HG03571 (cell line): ENCODE results near the gene PRDX3.
"Not testable (repeated sequence)": the region's sequence is repeated elsewhere in the genome, so short reads cannot be mapped to it uniquely, and the experiment has no call there.

Experiments used
- ATAC-seq: cut with Tn5 transposase; IDR thresholded peaks from one replicate; pipeline ENCODE4 v1.9.1; 2021; ENCODE audit not compliant: unreplicated experiment

The PRDX3 gene

GRCh38 chr10:119206603-119207365 is 28.2 kb upstream of the PRDX3 start:
- ATAC-seq, result peak; percentile 48

DNA sequence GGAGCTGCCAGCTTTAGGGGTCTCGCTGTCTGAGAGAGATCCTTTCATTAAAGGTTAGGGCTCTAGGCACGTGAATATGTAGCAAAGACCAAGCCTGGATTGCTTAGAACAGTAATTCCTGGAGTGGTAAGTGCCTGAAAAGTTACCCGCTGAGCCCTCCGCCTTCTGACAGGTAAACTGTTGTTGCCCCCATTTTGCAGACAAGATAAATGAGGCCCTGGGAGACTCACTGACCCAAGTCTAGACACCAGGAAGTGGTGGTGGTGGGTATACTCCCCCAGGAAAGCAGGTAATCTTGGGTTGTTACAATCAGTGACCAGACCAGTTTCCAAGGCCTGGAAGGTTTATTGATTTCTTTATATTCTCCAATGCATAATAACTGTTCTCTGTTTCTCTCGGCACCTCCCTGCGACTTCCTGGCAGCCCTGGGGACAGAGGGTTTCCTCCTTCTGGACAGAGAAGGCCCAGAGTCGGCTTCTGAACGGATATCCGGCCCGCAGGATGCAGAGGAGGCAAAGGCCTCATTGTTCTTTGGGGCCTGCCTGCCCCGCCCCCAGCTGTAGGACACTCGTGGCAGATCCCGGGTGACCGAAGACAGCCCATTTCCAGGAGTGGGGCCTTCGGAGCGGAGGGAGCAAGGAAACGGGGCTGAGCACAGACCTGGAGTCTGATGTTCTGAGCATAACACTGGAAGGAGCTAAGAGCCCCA is 27.4 kb upstream of the PRDX3 start:
- ATAC-seq, result peak; percentile 23

DNA sequence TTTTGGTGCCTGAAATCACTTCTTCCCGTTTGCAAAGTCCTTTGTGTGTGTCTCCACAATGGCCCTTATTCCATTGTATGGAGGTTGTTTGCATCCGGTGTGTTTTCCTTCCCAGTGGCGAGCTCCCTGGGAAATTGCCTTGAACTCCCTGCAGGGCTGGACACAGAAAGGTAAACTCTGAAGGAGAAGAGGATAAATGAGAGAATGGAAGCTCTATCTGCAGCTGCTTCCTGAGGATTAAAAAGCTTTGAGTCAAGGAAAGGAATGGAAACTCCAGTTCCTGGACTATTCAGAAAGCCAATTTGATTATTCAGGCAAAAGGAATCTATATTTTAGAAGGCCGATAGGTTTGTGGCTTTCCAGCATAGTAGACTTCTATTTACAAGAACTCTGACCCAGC is 24.4 kb upstream of the PRDX3 start:
- ATAC-seq, result no peak

DNA sequence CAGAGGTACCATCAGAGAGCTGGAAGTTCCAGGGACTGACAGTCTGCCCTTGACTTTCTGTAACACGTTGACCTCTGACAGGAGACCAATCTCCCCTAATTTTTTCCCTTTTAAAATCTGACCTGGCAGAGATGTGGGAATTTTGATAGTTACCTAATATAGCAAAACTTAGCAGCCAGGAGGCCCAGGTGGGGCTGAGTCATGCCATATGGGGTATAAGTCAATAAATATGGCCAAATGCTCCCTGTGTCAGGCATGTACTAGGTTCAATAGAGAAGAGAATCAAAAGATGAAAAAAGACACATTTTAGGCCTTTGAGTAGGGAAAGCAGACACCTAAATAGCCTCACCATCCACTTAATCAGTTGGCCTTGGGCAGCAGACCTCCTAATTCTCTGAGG is 22.6 kb upstream of the PRDX3 start:
- no peak for ATAC-seq

GRCh38 chr10:119199231-119199992 is 20.8 kb upstream of the PRDX3 start:
- ATAC-seq, result no peak

DNA sequence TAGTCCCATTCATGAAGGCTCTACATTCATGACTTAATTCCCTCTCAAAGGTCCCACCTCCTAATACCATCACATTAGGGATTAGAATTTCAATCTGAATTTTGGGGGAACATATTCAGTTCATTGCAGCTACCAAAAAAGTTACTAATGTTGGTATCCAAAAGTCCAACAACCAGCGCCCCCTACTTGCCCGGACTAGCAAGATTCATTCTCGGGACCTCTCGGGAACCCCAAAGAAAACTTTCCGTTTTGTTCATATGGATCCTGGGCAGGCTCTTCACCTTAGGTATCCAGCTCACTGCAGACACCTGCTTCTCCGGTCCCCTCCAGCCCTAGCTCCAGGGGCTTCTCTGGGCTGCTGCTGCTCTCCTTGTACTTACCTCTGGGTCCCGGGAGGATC is 19.8 kb upstream of the PRDX3 start:
- ATAC-seq, result no peak

DNA sequence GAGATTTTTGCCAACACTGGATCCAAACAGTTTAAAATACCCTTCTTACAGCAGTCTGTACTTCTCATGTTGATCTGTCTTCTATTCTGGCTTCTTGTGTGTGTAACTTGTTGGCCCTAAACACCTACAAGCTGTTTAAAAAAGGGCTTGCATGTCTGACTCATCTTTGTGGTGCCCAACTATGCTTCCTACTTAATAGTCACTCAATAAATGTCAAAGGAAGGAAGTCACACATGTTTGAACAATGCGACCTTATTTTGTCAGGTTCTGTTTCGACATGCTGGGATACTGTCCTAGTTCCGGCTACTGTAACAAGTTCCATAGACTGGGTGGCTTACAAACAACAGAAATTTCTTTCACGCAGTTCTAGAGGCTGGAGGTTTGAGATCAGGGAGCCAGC is 19.3 kb upstream of the PRDX3 start:
- no peak for ATAC-seq

DNA sequence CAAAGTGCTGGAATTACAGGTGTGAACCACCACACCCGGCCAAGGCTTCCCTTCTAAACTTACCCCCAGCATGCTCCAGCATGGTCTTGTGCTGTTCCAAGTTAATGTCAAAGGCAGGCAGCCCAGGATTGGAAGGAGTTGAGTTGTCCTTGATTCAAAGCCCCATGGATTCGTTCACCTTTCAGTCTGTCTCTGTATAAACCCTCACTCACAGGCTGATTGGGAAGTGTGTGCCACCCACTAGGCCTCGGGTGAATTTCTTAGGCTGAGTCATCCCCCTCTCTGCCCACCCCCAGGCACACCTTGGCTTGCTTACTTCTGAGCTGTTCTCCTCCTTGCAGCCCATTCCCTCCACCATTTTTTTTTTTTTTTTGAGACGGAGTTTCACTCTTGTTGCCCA is 13.3 kb upstream of the PRDX3 start:
- no peak for ATAC-seq

DNA sequence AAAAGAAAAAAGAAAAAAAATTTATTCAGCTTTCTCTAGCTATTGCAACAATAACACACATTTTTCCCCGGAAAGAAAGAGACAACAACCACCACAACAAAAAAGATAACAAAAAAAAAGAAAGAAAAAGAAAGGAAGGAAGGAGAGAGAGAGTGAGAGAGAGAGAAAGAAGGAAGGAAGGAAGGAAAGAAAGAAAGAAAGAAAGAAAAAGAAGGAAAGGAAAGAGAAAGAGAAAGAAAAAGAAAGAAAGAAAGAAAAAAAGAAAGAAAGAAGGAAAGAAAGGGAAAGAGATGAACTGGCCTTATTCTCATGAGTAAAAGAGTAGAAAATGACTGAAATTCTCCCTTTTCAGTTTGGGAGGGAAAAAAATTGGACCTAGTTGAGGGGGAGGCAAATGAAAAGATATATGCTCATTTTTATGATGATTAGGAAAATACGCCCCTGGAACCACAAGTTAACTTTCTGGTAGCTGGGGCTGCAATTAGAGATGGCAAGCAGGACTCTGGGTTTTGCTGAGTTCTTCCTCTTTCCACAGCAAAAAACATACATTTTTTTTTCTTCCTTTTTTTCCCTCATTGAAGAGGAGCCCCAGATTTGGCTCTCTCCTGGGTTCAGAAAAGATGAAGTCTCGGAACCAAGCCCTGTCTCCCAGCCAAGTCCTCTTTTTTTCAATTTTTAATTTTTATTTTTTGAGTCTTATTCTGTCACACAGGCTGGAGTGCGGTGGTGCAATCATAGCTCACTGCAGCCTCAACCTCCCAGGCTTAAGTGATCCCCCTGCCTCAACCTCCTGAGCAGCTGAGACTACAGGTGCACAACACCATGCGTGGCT is 12.6 kb upstream of the PRDX3 start:
- ATAC-seq, result no peak

GRCh38 chr10:119190353-119190752 is 11.7 kb upstream of the PRDX3 start:
- ATAC-seq, result no peak

DNA sequence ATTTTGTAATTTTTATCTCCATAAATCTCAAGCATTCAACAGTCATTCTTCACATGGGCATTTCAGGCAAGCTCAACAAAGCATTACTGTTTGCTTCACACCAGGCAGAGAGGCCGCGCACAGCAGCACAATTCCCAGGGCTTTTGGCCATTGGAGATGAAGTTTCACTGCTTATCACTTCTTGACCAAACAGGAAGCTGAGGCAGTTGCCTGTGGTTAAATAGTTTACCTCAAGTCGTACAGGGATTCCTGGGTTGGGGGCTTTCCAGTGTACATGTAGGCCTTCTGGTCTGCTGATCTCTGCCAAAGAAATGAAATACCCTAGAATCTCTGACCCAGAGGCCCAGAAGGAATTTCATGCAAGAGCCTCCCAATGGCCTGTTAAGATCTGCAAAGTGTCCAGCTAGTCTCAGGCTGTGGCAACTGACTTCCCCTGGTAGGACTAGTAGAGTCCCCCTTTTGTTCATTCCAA is 11.2 kb upstream of the PRDX3 start:
- no peak for ATAC-seq

- no peak for ATAC-seq
Measured at GRCh38 chr10:119183664-119184412, 5.2 kb upstream of the PRDX3 start.

DNA sequence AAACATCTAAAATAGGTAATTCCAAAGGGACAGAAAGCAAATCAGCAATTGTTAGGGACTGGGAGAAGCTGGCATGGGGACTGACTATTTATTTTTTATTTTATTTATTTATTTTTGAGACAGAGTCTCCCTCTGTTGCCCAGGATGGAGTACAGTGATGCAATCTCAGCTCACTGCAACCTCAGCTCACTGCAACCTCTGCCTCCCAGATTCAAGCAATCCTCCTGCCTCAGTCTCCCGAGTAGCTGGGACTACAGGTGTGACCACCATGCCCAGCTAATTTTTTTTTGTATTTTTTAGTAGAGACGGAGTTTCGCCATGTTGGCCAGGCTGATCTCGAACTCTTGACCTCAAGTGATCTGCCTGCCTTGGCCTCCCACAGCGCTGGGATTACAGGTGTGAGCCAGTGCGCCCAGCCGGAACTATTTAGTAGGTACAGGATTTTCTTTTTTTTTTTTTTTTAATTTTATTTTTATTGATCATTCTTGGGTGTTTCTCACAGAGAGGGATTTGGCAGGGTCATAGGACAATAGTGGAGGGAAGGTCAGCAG is 2.3 kb upstream of the PRDX3 start:
- not testable (repeated sequence) for ATAC-seq

- peak; percentile 17 for ATAC-seq
Measured at GRCh38 chr10:119177708-119178371, 772 bp downstream of the PRDX3 start.

GRCh38 chr10:119176166-119176565 is 2.4 kb downstream of the PRDX3 start:
- ATAC-seq, result no peak

DNA sequence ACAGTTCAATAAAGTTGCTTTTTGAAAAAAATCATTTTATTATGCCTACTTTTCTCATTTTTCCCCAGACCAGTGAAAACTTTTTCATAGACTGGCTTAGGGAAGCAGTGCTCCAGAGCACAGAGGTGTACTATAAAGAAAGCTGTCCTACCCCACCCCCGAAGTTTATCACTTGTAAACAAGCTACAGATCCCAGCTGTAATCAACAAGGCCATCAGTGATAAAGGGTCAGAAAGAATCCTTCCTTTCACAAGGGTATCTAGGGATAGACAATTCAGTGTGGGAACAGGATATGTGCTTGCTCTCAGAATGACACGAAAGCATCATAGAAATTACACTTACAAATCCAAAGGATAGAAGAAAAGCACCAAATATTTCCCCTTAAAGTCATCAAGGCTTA is 4.5 kb downstream of the PRDX3 start:
- ATAC-seq, result no peak

DNA sequence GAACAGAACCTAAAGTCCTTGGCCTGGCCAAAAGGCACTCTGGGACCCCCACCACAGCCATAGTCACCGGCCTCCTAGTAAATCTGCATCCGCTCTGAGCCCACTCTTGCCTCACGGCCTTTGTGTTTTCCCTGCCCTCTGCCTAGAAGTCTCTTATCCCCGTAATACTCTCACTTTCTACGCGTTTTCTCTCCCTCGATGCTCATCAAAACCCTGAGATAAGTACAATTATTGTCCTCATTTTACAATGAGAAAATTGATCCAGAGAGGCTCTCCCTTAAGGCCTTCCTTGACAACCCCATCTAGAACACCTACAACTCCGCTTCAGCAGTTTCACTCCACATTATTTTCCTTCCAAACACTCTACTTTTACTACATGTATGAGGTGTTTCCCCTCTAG is 11.6 kb downstream of the PRDX3 start:
- no peak for ATAC-seq

DNA sequence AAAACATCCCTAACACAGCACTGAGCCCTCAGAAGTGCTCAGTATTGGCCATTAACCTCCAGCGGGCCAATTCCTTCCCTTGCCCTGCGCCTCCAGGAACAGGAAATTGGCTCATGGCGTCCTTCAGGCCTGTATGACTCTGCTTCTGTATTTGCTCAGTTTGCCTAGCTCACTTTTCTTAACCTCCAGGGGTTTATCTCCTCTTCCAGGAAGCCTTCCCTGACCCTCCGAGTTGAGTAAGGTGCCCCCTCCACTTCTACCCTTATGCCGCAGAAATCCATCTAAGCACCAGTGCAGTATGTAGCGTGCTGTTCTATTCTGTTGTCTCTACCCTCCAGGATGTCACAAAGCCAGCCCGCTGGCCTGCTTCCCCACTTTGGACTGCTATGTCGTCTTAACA is 12.0 kb downstream of the PRDX3 start:
- no peak for ATAC-seq

- ATAC-seq, result no peak
Measured at GRCh38 chr10:119166118-119166500, 12.5 kb downstream of the PRDX3 start.
